Stimulated activated CD4-positive, alpha-beta T cell treated with anti-CD3 and anti-CD28 coated beads, Interleukin-15, amount 100 ng/mL, for 24 hours (primary cell): Measurements from ENCODE around the gene IL12B.
"Not testable (repeated sequence)": the region's sequence is repeated elsewhere in the genome, so short reads cannot be mapped to it uniquely, and the experiment has no call there.

ENCODE experiments used
- DNase-seq: peaks from one replicate; pipeline ENCODE4 v3.0.0-alpha.2; 2020

IL12B gene

GRCh38 chr5:159290741-159291140 is 39.5 kb downstream of the IL12B start:
- no peak for DNase-seq

DNA sequence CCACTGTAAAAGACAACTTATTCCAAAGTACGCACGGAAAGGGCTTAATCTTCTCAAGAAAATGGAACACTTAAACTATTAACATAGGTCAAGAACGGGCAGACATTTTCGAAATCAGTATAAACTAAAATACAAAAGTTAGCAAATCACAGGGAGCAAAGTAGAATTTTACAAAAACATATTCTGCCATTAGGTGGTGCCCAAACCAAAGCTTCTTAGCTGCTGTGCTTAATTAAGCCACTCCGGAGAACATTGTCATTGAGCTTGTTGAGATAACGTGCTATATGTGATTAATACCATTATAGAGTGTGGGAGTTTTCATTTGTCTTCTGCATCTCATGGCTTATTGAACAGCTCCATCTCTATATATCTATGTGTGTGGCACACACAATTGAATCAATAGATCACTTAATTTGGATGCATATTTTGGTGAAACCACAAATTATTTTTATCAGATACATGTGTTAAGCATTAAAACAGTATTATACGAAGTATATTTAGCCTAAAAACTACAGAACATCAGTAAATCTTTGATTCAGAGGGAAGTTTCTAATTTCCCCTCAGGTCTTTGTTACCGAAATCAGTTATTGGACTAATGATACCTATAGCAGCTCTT is 43.8 kb downstream of the IL12B start:
- DNase-seq: no peak

DNA sequence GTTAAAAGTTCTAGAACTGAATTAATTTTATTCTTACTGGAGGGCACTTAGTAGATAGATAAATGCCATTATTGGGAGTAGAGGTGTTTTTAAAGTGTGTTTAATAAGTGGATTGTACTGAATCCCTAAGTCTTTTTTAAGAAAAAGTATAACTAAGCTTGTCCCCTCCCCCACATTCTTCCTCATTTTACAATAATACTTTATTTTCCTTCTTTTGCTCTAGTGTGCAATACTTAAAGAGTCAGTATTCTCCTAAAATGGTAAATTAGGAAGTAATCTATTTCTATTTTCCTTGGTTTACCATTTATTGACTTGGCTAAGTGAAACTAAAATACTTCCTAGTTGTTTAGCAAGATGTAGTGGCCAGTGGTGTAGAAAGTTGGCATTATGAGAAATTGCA is 55.6 kb downstream of the IL12B start:
- no peak for DNase-seq

GRCh38 chr5:159273923-159274322 is 56.4 kb downstream of the IL12B start:
- DNase-seq: no peak

GRCh38 chr5:159269723-159270122 is 60.6 kb downstream of the IL12B start:
- DNase-seq: no peak

DNA sequence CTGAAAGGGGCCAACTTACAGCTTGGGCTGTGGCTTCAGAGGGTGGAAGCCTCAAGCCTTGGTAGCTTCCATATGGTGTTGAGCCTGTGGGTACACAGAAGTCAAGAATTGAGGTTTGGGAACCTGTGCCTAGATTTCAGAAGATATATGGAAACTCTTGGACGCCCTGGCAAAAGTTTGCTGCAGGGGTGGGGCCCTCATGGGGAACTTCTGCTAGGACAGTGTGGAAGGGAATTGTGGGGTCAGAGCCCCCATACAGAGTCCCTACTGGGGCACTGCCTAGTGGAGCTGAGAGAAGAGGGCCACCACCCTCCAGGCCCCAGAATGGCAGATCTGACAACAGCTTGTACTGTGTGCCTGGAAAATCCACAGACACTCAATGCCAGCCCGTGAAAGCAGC is 63.5 kb downstream of the IL12B start:
- not testable (repeated sequence) for DNase-seq
